Panc1 (cell line): ENCODE measurements around the gene CDC42BPA.

Source experiments
- CTCF ChIP-seq: fragments of 450-650 bp; IDR thresholded peaks from 2 replicates; pipeline ENCODE4 v1.5.1; 2017; ENCODE audit warnings: mild to moderate bottlenecking
- POLR2AphosphoS5 ChIP-seq: IDR thresholded peaks from 2 replicates; pipeline ENCODE4 v1.6.1; 2012; ENCODE audit warnings: mild to moderate bottlenecking, low read depth, low read length, moderate library complexity
- REST ChIP-seq, 2 experiments: IDR thresholded peaks; 2 replicates each; pipeline ENCODE4 v1.6.1; 2011 to 2012; ENCODE audit warnings: low read depth in 2 of 2, control low read depth in 1 of 2, low read length in 1 of 2, mild to moderate bottlenecking in 1 of 2, moderate library complexity in 1 of 2; ENCODE audit not compliant: insufficient read depth in 1 of 2
- SIN3A ChIP-seq: IDR thresholded peaks from 2 replicates; pipeline ENCODE4 v1.6.1; 2012; ENCODE audit warnings: low read depth, mild to moderate bottlenecking, low read length, moderate library complexity, borderline replicate concordance; ENCODE audit not compliant: insufficient read depth

DNA sequence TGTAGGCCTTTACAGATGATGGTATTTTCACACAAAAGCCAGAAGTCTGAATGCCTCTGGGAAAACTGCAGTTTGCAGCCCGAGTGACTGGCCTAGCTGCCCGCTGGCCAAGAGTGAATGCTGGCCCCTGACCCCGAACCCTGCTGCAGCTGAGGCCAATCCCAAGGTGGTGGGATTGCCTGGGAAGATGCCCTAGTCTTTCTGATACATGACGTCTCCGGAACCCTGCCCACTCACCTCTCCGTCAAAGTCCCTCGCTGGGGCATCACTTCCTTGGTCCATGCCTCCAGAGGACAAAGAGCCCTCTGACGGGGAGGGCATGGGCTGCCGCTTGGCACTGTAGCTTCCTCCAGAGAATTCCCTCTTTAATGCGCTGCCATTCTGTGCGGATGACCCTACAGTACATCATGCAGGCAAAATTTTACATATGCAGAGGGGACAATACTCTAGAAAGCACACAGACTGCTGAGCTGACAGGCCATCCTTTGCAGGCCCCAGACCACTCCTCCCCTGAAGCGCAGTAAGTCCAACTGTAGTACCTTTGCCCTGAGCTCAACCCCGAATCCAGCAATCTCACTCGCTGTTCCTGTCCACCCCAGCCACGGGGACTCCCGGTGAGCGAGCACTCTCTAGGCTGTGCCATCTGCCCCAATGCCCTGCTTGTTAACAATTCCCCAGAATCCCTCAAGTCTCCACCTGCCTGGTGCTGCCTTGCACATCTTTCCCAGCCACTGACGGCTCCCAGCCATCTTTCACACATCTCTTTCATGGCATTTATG, 323.5 kb downstream of the CDC42BPA start:
- no peak for TF ChIP-seq CTCF
- TF ChIP-seq POLR2AphosphoS5, result no peak
- no peak for TF ChIP-seq SIN3A
- no peak for TF ChIP-seq REST (IDR thresholded peaks at IDR 0.05; ENCODE audit: insufficient read depth in 1 of 2, low read depth in 2 of 2, low read length in 1 of 2)
